ENCODE data around the gene PML. TPM values are rescaled to one million over a fixed set of nuclear protein-coding genes. Genes with fewer than 3 reads are reported as not detected.
"Not testable (repeated sequence)": the region's sequence is repeated elsewhere in the genome, so short reads cannot be mapped to it uniquely, and the experiment has no call there.

Gene PML
- total RNA-seq, 1 experiment from 2014 or later = 9.8 TPM

- H3K27ac ChIP-seq = no peak overlapping the region
- peaks cover 21% of the 10 kb centered on the region for H3K4me1 ChIP-seq
- H3K36me3 ChIP-seq = no peaks in the 10 kb centered on the region
- DNase-seq = no peak
- H3K9me3 ChIP-seq (replicated peaks) = no peaks in the 10 kb centered on the region
- no peak overlapping the region for H3K4me3 ChIP-seq
- H3K27me3 ChIP-seq = no peaks in the 10 kb centered on the region
These were observed 48.3 kb downstream of the PML start for GRCh38 chr15:74042603-74043424.

- H3K9me3 ChIP-seq (replicated peaks) = no peaks in the 10 kb centered on the region
- H3K36me3 ChIP-seq = no peaks in the 10 kb centered on the region
- no peak overlapping the region for H3K27ac ChIP-seq
- no peak overlapping the region for H3K4me3 ChIP-seq
- H3K4me1 ChIP-seq = peaks cover 21% of the 10 kb centered on the region
- no peak for DNase-seq
- no peaks in the 10 kb centered on the region for H3K27me3 ChIP-seq
These were observed 49.1 kb downstream of the PML start for GRCh38 chr15:74043425-74044266.

- DNase-seq = no peak
- H3K27me3 ChIP-seq = no peaks in the 10 kb centered on the region
- no peaks in the 10 kb centered on the region for H3K36me3 ChIP-seq
- H3K4me1 ChIP-seq = peaks cover 21% of the 10 kb centered on the region
- no peaks in the 10 kb centered on the region for H3K9me3 ChIP-seq (replicated peaks)
- H3K4me3 ChIP-seq = no peak overlapping the region
- no peak overlapping the region for H3K27ac ChIP-seq
These were observed 50.0 kb downstream of the PML start for GRCh38 chr15:74044267-74045110.

- H3K27ac ChIP-seq = no peak overlapping the region
- H3K27me3 ChIP-seq = 0 out of 2 replicates have a peak, but pooled peaks cover under 1% of the 10 kb centered on the region
- H3K4me3 ChIP-seq = no peak overlapping the region
- no peaks in the 10 kb centered on the region for H3K36me3 ChIP-seq
- peaks cover 16% of the 10 kb centered on the region for H3K4me1 ChIP-seq
- DNase-seq = no peak
- H3K9me3 ChIP-seq (replicated peaks) = no peaks in the 10 kb centered on the region
These were observed 50.7 kb downstream of the PML start for GRCh38 chr15:74045184-74045583.

GRCh38 chr15:74045636-74046274, 51.2 kb downstream of the PML start:
- H3K27ac ChIP-seq = no peak overlapping the region
- 0 out of 2 replicates have a peak, but pooled peaks cover 4% of the 10 kb centered on the region for H3K27me3 ChIP-seq
- DNase-seq = no peak
- no peak overlapping the region for H3K4me3 ChIP-seq
- peaks cover 12% of the 10 kb centered on the region for H3K4me1 ChIP-seq
- no peaks in the 10 kb centered on the region for H3K9me3 ChIP-seq (replicated peaks)
- H3K36me3 ChIP-seq = no peaks in the 10 kb centered on the region

- Histone ChIP-seq H3K36me3 (no peaks in the 10 kb centered on the region), H3K4me3 (no peak overlapping the region), H3K9me3 (replicated peaks) (no peaks in the 10 kb centered on the region), H3K27ac (no peak overlapping the region), H3K27me3 (0 out of 2 replicates have a peak, but pooled peaks cover 4% of the 10 kb centered on the region), H3K4me1 (peaks cover 7% of the 10 kb centered on the region)
- DNase-seq = no peak
These were observed 51.8 kb downstream of the PML start for GRCh38 chr15:74046275-74046674.

- Histone ChIP-seq H3K27ac (no peak overlapping the region), H3K36me3 (no peaks in the 10 kb centered on the region), H3K27me3 (0 out of 2 replicates have a peak, but pooled peaks cover 4% of the 10 kb centered on the region), H3K9me3 (replicated peaks) (no peaks in the 10 kb centered on the region), H3K4me3 (no peak overlapping the region), H3K4me1 (peaks cover 4% of the 10 kb centered on the region; the same call in 1 of the 2 replicates)
- DNase-seq = no peak
These were observed 55.6 kb downstream of the PML start for GRCh38 chr15:74050127-74050526.

- H3K27ac ChIP-seq = no peak overlapping the region
- H3K9me3 ChIP-seq (replicated peaks) = no peaks in the 10 kb centered on the region
- peaks cover 4% of the 10 kb centered on the region; the same call in 1 of the 2 replicates for H3K4me1 ChIP-seq
- H3K36me3 ChIP-seq = no peaks in the 10 kb centered on the region
- H3K4me3 ChIP-seq = no peak overlapping the region
- 0 out of 2 replicates have a peak, but pooled peaks cover 4% of the 10 kb centered on the region for H3K27me3 ChIP-seq
- DNase-seq = no peak
These were observed 56.2 kb downstream of the PML start for GRCh38 chr15:74050556-74051234.

- DNase-seq; H3K4me1 ChIP-seq; H3K4me3 ChIP-seq; H3K27ac ChIP-seq; H3K36me3 ChIP-seq; H3K27me3 ChIP-seq; H3K9me3 ChIP-seq (replicated peaks): not testable (repeated sequence)
These were observed 58.0 kb downstream of the PML start for GRCh38 chr15:74052271-74053260.

GRCh38 chr15:74053517-74053916, 59.0 kb downstream of the PML start:
- H3K36me3 ChIP-seq = no peaks in the 10 kb centered on the region
- H3K27me3 ChIP-seq = 0 out of 2 replicates have a peak, but pooled peaks cover 7% of the 10 kb centered on the region
- DNase-seq = no peak
- H3K9me3 ChIP-seq (replicated peaks) = no peaks in the 10 kb centered on the region
- H3K4me3 ChIP-seq = no peak overlapping the region
- no peak overlapping the region for H3K27ac ChIP-seq
- peaks cover 4% of the 10 kb centered on the region; the same call in 1 of the 2 replicates for H3K4me1 ChIP-seq

GRCh38 chr15:74053941-74054529, 59.5 kb downstream of the PML start:
- peaks cover 4% of the 10 kb centered on the region; the same call in 1 of the 2 replicates for H3K4me1 ChIP-seq

GRCh38 chr15:74055804-74056203, 61.3 kb downstream of the PML start:
- no peak for DNase-seq
- H3K9me3 ChIP-seq (replicated peaks) = no peaks in the 10 kb centered on the region
- H3K36me3 ChIP-seq = no peaks in the 10 kb centered on the region
- peaks cover 4% of the 10 kb centered on the region; the same call in 1 of the 2 replicates for H3K4me1 ChIP-seq
- H3K27me3 ChIP-seq = 0 out of 2 replicates have a peak, but pooled peaks cover 3% of the 10 kb centered on the region
- no peak overlapping the region for H3K4me3 ChIP-seq
- H3K27ac ChIP-seq = no peak overlapping the region

More at GRCh38 chr15:74053941-74054529, 59.5 kb downstream of the PML start:
- Histone ChIP-seq H3K4me3 (no peak overlapping the region), H3K27me3 (0 out of 2 replicates have a peak, but pooled peaks cover 7% of the 10 kb centered on the region), H3K27ac (no peak overlapping the region), H3K9me3 (replicated peaks) (no peaks in the 10 kb centered on the region), H3K36me3 (no peaks in the 10 kb centered on the region)
- peak; percentile 74 to 81 for DNase-seq

Data from SJCRH30 (cell line).